Right atrium auricular region (tissue), 2 donors: ENCODE data around the gene ENTR1. TPM values are rescaled to one million over a fixed set of nuclear protein-coding genes. Genes with fewer than 3 reads are reported as not detected.

Experiments
- DNase-seq: peaks from one replicate; pipeline ENCODE4 v3.0.0-alpha.2; 2019; ENCODE audit warnings: low spot score
- H3K27ac ChIP-seq, 2 donors: fragments of 200-600 bp; sonication (generic); 1 replicate in 1 of 2; 2 replicates in 1 of 2; pipeline ENCODE4 v1.5.1; 2016 to 2019
- H3K27me3 ChIP-seq, 2 donors: fragments of 200-600 bp; sonication (generic); one replicate each; pipeline versions ENCODE4 v1.5.1 to v1.6.0; 2017 to 2019
- H3K36me3 ChIP-seq: fragments of 200-600 bp; sonication (generic); one replicate; pipeline ENCODE4 v1.5.1; 2016
- H3K4me1 ChIP-seq, 2 donors: fragments of 200-600 bp; sonication (generic); one replicate each; pipeline versions ENCODE4 v1.5.1 to v1.6.0; 2017 to 2019
- H3K4me3 ChIP-seq, 2 donors: fragments of 200-600 bp; sonication (generic); 1 replicate in 1 of 2; 2 replicates in 1 of 2; pipeline ENCODE4 v1.5.1; 2017 to 2019; ENCODE audit warnings: mild to moderate bottlenecking in 1 of 2, moderate library complexity in 1 of 2
- H3K9me3 ChIP-seq, 2 donors: fragments of 200-600 bp; sonication (generic); one replicate each; pipeline ENCODE4 v1.5.1; 2019
- CTCF ChIP-seq, 2 donors: fragments of 200-600 bp; sonication (generic); IDR thresholded peaks; one replicate each; pipeline ENCODE4 v1.5.1; 2019; ENCODE audit warnings: antibody characterized with exemption in 2 of 2
- total RNA-seq, 2 donors: library from RNA; depleted of rRNA; stranded (reverse); fragments of >200 nt; gene quantifications; one replicate each; pipeline ENCODE4 v1.1.0, GENCODE V29; 2016

The ENTR1 gene
- total RNA-seq, 2 donors from 2014 or later, result 10.3 to 17.6 TPM

- Histone ChIP-seq H3K27ac (no peak overlapping the region), H3K27me3 (no peaks in the 10 kb centered on the region), H3K4me3 (no peak overlapping the region), H3K36me3 (peaks cover 4% of the 10 kb centered on the region), H3K4me1 (peaks cover 0 to 24% of the 10 kb centered on the region in 2 donors), H3K9me3 (no peaks in the 10 kb centered on the region)
- DNase-seq, result no peak
- no peak for TF ChIP-seq CTCF (IDR thresholded peaks at IDR 0.05)
Measured at GRCh38 chr9:136377341-136378169, 32.9 kb downstream of the ENTR1 start.

GRCh38 chr9:136376457-136376856 is 34.0 kb downstream of the ENTR1 start:
- Histone ChIP-seq H3K36me3 (peaks cover 4% of the 10 kb centered on the region), H3K9me3 (no peaks in the 10 kb centered on the region), H3K4me3 (no peak overlapping the region), H3K27me3 (no peaks in the 10 kb centered on the region), H3K27ac (no peak overlapping the region), H3K4me1 (peaks cover 0 to 30% of the 10 kb centered on the region in 2 donors)
- DNase-seq, result no peak
- TF ChIP-seq CTCF (IDR thresholded peaks at IDR 0.05), result no peak

- Histone ChIP-seq H3K27me3 (no peaks in the 10 kb centered on the region), H3K36me3 (peaks cover 4% of the 10 kb centered on the region), H3K9me3 (no peaks in the 10 kb centered on the region), H3K4me1 (peaks cover 0 to 24% of the 10 kb centered on the region in 2 donors), H3K27ac (no peak overlapping the region), H3K4me3 (no peak overlapping the region)
- DNase-seq, result no peak
- TF ChIP-seq CTCF (IDR thresholded peaks at IDR 0.05), result no peak
Measured at GRCh38 chr9:136375096-136375495, 35.3 kb downstream of the ENTR1 start.

- Histone ChIP-seq H3K27ac (no peak overlapping the region), H3K36me3 (no peaks in the 10 kb centered on the region), H3K27me3 (no peaks in the 10 kb centered on the region), H3K9me3 (no peaks in the 10 kb centered on the region), H3K4me3 (no peak overlapping the region), H3K4me1 (peaks cover 0 to 24% of the 10 kb centered on the region in 2 donors)
- no peak for TF ChIP-seq CTCF (IDR thresholded peaks at IDR 0.05)
- no peak for DNase-seq
Measured at GRCh38 chr9:136374183-136374575, 36.2 kb downstream of the ENTR1 start.

- no peaks in the 10 kb centered on the region for H3K36me3 ChIP-seq
- H3K9me3 ChIP-seq, result no peaks in the 10 kb centered on the region
- no peak within 1 kb of the TSS for H3K27ac ChIP-seq
- H3K4me3 ChIP-seq, result peak within 1 kb of the TSS in 1 of 2 donors; percentile 27
- DNase-seq, result no peak
- TF ChIP-seq CTCF (IDR thresholded peaks at IDR 0.05), result no peak
- H3K4me1 ChIP-seq, result peaks cover 0 to 19% of the 10 kb centered on the region in 2 donors
- H3K27me3 ChIP-seq, result no peaks in the 10 kb centered on the region
Measured at GRCh38 chr9:136373300-136374182, 36.9 kb downstream of the ENTR1 start, which contains the start of gene CARD9. Gene CARD9, minus strand, starts transcription at chr9:136373669. Its CDS starts 1,591 bp downstream, at chr9:136372078.
